Stomach (tissue), 9 donors: ENCODE data around the gene PTGDR2. TPM values are rescaled to one million over a fixed set of nuclear protein-coding genes. Genes with fewer than 3 reads are reported as not detected.
"Not testable (repeated sequence)": the region's sequence is repeated elsewhere in the genome, so short reads cannot be mapped to it uniquely, and the experiment has no call there.

ENCODE experiments used
- DNase-seq, 2 donors: peaks; one replicate each; pipeline versions ENCODE4 v3.0.0 to v3.0.0-alpha.2; 2013 to 2019
- H3K27ac ChIP-seq, 5 donors: fragments of 200-600 bp in 4 of 5; sonication (generic) in 4 of 5; one replicate each; pipeline ENCODE4 v1.5.1; 2013 to 2019; ENCODE audit warnings: mild to moderate bottlenecking in 1 of 5, moderate library complexity in 1 of 5
- H3K27me3 ChIP-seq, 3 donors: fragments of 200-600 bp; sonication (generic); one replicate each; pipeline ENCODE4 v1.5.1; 2017 to 2019; ENCODE audit warnings: mixed run types in 1 of 3
- H3K36me3 ChIP-seq, 4 donors: fragments of 200-600 bp; sonication (generic); 1 replicate in 3 of 4; 2 replicates in 1 of 4; pipeline ENCODE4 v1.5.1; 2016 to 2019
- H3K4me1 ChIP-seq, 4 donors: fragments of 200-600 bp; sonication (generic); one replicate each; pipeline ENCODE4 v1.5.1; 2016 to 2019
- H3K4me3 ChIP-seq, 4 donors: fragments of 200-600 bp; sonication (generic) in 3 of 4; one replicate each; pipeline ENCODE4 v1.5.1; 2016 to 2019; ENCODE audit warnings: mild to moderate bottlenecking in 1 of 4
- H3K9me3 ChIP-seq, 4 donors: fragments of 200-600 bp; sonication (generic); one replicate each; pipeline ENCODE4 v1.5.1; 2016 to 2019
- CTCF ChIP-seq, 7 experiments: fragments of 450-650 bp in 4 of 7; fragments of 200-600 bp in 3 of 7; sonication (generic) in 3 of 7; IDR thresholded peaks; one replicate each; pipeline ENCODE4 v1.5.1; 2016 to 2019; ENCODE audit warnings: antibody characterized with exemption in 7 of 7, control low read depth in 2 of 7, mild to moderate bottlenecking in 1 of 7
- EP300 ChIP-seq: sonication (generic); formaldehyde crosslinking; IDR thresholded peaks from one replicate; pipeline ENCODE4 v1.6.1; 2017; ENCODE audit warnings: antibody characterized with exemption
- POLR2A ChIP-seq, 4 donors: fragments of 450-650 bp; IDR thresholded peaks; one replicate each; pipeline ENCODE4 v1.6.1; 2016; ENCODE audit warnings: antibody characterized with exemption in 4 of 4, control low read depth in 2 of 4, mild to moderate bottlenecking in 1 of 4, moderate library complexity in 1 of 4
- POLR2AphosphoS5 ChIP-seq, 3 donors: sonication (generic); formaldehyde crosslinking; IDR thresholded peaks; one replicate each; pipeline ENCODE4 v1.6.1; 2016; ENCODE audit warnings: antibody characterized with exemption in 3 of 3
- WGBS, 5 donors: extraction: QIAGEN DNeasy Blood & Tissue Kit in 3 of 5; methylation state at CpG; one replicate each; pipeline versions ENCODE4 v1.1.5 to v1.1.7; 2013 to 2018; 5-methylcytosine and 5-hydroxymethylcytosine counted together
- intact Hi-C: fragments of 100-400 bp; cut with DNase I; formaldehyde crosslinking; loops from one replicate; pipeline ENCODE4 v1.15.1; 2023; ENCODE audit warnings: low total_unique reads
- polyA plus RNA-seq, 3 donors: library from polyadenylated mRNA; stranded (reverse); fragments of 200-250 nt; gene quantifications; one replicate each; pipeline ENCODE4 v1.2.3, GENCODE V29; 2013
- total RNA-seq, 5 donors: library from RNA; depleted of rRNA; stranded (reverse); fragments of >200 nt; gene quantifications; one replicate each; pipeline versions ENCODE4 v1.1.0 to v1.2.3, GENCODE V29; 2014 to 2016
- donor health status: healthy with polysubstance abuse.
- donor health status: Bipolar disorder and iron deficiency.
- donor health status: healthy.

The PTGDR2 gene
- total and polyA plus RNA-seq, 8 donors: 2.1 to 67.8 (median 12.3) TPM; not detected in 2

- Histone ChIP-seq H3K27ac (no peak overlapping the region), H3K27me3 (no peaks in the 10 kb centered on the region), H3K36me3 (no peaks in the 10 kb centered on the region), H3K4me1 (no peaks in the 10 kb centered on the region), H3K4me3 (no peak overlapping the region), H3K9me3 (no peaks in the 10 kb centered on the region)
- intact Hi-C loops: no loop called here
- WGBS, 5 donors: 78 to 88% (median 87%) methylated on average over 5 of the region's 5 CpGs
- DNase-seq: no peak
- TF ChIP-seq EP300 (no peak), CTCF (IDR thresholded peaks at IDR 0.05) (no peak), POLR2A (IDR thresholded peaks at IDR 0.05) (no peak), POLR2AphosphoS5 (IDR thresholded peaks at IDR 0.05) (no peak)
Observed at GRCh38 chr11:60825118-60825517, 30.6 kb downstream of the PTGDR2 start.

- 90 to 97% (median 94%) methylated on average over 5 of the region's 5 CpGs for WGBS, 5 donors
- H3K36me3 ChIP-seq, intact Hi-C loops, DNase-seq, H3K9me3 ChIP-seq, H3K4me1 ChIP-seq, H3K4me3 ChIP-seq, H3K27me3 ChIP-seq, H3K27ac ChIP-seq: not testable (repeated sequence)
Observed at GRCh38 chr11:60823745-60824306, 31.9 kb downstream of the PTGDR2 start.

GRCh38 chr11:60821827-60822599 is 33.7 kb downstream of the PTGDR2 start:
- Histone ChIP-seq H3K4me1 (no peaks in the 10 kb centered on the region), H3K27ac (no peak overlapping the region), H3K9me3 (peaks cover 4 to 8% (median 6%) of the 10 kb centered on the region in 4 donors), H3K4me3 (no peak overlapping the region), H3K27me3 (no peaks in the 10 kb centered on the region), H3K36me3 (no peaks in the 10 kb centered on the region)
- TF ChIP-seq CTCF (IDR thresholded peaks at IDR 0.05) (no peak), EP300 (no peak), POLR2A (IDR thresholded peaks at IDR 0.05) (no peak), POLR2AphosphoS5 (IDR thresholded peaks at IDR 0.05) (no peak)
- no peak for DNase-seq
- WGBS, 5 donors: 65 to 71% (median 68%) methylated on average over 10 to 15 of the region's 15 CpGs
- intact Hi-C loops: no loop called here

- Histone ChIP-seq H3K9me3 (peaks cover 11 to 14% (median 14%) of the 10 kb centered on the region in 4 donors), H3K27ac (no peak overlapping the region), H3K4me1 (no peaks in the 10 kb centered on the region), H3K27me3 (no peaks in the 10 kb centered on the region), H3K36me3 (no peaks in the 10 kb centered on the region), H3K4me3 (no peak overlapping the region)
- 65 to 87% (median 76%) methylated on average over 4 of the region's 4 CpGs for WGBS, 5 donors
- DNase-seq: no peak
- intact Hi-C loops: no loop called here
- TF ChIP-seq CTCF (IDR thresholded peaks at IDR 0.05) (no peak), EP300 (no peak), POLR2A (IDR thresholded peaks at IDR 0.05) (no peak), POLR2AphosphoS5 (IDR thresholded peaks at IDR 0.05) (no peak)
Observed at GRCh38 chr11:60818057-60818456, 37.7 kb downstream of the PTGDR2 start.
